HG02981 (cell line): Measurements from ENCODE around the gene RIMOC1.

Experiments used
- ATAC-seq: cut with Tn5 transposase; IDR thresholded peaks from one replicate; pipeline ENCODE4 v1.9.1; 2021; ENCODE audit warnings: mild to moderate bottlenecking, moderate library complexity; ENCODE audit not compliant: unreplicated experiment

The RIMOC1 gene, protein sequence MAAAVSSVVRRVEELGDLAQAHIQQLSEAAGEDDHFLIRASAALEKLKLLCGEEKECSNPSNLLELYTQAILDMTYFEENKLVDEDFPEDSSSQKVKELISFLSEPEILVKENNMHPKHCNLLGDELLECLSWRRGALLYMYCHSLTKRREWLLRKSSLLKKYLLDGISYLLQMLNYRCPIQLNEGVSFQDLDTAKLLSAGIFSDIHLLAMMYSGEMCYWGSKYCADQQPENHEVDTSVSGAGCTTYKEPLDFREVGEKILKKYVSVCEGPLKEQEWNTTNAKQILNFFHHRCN

DNA sequence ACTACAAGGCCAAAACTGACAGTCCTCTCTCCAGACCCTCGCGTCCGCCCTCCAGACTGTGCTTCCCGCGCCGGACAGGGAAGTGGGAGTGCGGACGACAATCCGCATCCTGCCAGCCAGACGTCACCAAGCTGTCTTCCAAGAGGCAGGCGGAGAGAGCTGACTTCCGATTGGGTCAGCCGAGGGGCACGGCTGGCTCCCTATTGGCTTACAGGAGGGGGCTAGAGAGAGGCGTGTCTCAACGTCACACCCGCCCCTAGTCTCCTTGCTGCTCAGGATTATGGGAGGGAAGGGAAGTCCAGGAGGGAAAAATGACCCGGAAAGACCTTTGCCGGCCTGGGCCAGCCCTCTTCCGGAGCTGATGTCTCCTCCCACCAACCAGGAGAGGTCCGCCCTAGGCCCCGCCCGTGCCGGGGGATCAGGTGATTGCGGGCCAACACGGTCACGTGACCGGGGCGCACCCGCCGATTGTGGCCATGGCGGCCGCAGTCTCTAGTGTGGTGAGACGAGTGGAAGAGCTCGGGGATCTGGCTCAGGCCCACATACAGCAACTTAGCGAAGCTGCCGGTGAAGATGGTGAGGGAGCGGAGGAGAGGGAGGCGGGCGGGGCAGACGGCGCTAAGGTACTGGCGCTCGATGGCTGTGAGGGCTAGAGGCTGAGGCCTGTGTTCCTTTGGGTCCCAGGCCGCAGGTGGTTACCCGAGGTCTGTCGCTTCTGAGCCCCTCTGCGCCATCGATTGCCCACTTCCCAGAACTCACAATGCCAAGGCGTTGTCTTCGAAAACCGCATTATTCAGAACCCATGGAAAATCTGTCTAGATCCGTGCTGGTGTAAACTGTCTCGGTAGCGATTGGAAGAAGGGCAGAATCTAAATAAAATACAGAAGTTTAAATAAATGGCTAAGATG is at the start of gene RIMOC1:
TSS of gene RIMOC1 (plus strand) at position 453 of the 908 bp plus-strand sequence. CDS start at position 477, 24 bp downstream.
- peak; percentile 98 for ATAC-seq

- peak; percentile 86 for ATAC-seq
These were observed 47.3 kb upstream of the RIMOC1 start for GRCh38 chr5:41856644-41857491.

DNA sequence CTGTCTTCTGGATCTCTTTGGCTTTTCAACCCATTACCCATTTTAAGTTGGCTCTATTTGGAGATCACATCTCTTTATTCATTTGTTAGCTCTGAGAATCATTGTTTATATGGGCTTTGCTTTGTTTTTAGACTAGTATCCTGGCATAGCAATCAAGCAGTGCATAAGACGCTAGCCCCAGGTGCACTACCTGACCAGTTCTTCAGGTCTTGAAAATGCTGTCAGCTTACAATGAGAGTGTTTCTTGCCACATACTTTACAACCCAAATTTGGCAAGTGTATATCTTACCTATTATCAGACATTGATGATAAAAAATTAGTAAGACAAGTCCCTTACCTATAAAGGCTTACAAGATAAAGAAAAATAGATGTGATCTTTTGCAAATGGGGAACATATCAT is 46.2 kb upstream of the RIMOC1 start:
- ATAC-seq = no peak

- ATAC-seq = no peak
These were observed 45.3 kb upstream of the RIMOC1 start for GRCh38 chr5:41858890-41859289.

DNA sequence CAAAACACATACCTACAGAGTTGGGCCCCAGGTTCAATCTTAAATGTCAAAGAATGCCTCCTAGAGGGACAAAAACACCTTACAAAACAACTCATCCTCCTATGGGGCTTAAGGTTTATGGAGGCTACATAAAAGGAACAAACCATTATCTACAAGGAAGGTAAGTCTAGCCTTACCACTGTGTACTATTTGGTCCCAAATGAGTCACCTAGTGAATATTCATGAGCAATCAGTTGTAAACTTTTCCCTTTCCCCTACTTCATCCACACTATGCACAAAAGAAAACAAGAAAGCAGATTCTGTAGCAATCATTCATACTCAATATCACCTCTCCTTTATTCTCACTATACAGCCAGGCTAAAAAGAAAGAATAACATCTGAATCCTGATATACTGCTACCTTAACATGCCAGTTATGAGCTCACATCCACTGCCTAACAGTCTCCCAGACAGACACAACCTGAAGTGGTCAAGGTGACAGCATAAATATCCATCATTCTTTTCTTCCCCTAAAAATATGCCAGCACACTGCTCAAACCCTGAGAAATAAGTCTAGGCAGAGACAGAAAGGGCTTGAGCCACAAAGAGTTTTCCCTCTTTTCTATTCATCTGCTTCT is 40.2 kb upstream of the RIMOC1 start:
- no peak for ATAC-seq

- no peak for ATAC-seq
These were observed 34.9 kb upstream of the RIMOC1 start for GRCh38 chr5:41869151-41869723.

GRCh38 chr5:41869724-41870626 is 34.2 kb upstream of the RIMOC1 start, which contains the start of gene OXCT1:
Gene OXCT1, minus strand, starts transcription at chr5:41870425. Its CDS starts 67 bp downstream, at chr5:41870358.
- peak; percentile 93 for ATAC-seq

DNA sequence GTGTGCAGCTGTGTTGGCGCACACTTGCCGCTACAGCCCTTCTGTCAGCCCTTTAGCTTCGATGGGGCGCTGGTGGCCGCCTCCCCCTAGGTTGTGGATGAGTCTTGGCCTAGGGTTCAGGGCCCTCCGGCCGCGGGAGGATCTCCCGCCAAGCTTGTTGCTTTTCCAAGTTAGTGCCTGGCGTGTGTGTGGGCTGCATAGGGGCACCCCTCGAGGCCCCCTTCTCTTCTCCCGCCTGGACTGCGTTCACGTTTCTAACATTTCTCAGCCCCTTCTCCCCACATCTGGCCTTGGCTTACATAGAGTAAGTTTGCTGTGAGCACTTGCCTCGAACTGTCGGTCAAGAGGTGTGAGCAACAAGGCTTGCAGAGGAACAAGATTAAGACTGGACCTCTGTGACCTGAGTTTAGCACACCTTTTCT is 33.5 kb upstream of the RIMOC1 start:
- ATAC-seq = no peak

DNA sequence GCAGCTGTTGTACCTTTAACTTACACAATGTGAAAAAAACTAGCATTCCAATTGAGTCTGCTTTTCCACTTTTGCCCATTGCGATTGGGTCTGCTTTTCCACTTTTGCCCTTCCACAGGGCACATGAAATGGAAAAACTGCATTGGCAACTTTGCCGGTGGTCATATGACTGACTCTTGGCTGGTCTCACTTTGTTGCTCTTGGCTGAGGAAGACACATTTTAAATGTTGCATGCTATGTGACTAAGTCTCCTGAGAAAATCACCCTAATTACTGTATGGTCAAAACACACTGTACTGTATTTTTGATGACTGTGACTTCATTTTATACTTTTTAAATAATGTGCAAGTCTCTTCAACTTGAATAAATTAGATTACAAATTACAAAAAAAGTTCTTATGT is 32.3 kb upstream of the RIMOC1 start:
- no peak for ATAC-seq

DNA sequence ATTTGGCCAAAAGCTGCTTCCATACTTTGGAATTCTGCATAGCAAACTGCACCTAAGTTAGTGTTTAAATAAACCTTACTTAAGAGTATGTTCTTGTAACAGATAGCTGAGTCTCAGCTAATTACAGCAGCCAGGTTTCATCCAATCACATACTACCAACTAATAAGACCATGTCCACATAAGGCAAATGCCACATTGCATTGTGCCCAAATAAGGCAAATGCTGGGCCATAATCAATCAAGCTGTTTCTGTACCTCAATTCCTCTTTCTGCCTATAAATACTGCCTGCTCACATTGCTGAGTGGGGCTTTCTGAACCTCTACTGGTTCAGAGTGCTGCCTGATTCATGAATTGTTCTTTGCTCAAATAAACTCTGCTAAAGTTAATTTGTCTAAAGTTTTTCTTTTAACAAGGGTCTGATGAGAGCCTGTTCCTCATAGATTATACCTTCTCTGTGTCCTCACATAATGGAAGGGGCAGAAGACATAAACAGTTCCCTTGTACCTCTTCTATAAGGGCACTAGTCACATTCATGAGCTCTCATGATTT is 29.6 kb upstream of the RIMOC1 start:
- ATAC-seq = no peak

DNA sequence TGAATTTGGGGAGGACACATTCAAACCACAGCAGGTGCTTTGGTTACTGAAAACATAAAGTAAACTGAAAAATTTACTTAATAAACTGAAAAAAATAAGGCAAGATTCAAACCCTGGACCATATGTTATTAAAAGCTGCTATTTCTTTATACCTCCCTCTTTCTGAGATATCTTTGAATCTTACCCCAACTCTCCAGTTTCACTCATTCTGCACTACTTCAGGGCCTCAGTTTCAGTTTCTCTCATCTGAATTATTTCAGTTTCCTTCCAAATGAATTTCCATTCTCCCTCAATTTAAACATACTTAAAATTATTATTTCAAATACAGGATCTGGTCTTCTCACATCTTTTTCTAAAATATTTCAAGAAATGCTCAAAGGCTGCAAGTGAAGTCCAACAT is 29.0 kb upstream of the RIMOC1 start:
- no peak for ATAC-seq

DNA sequence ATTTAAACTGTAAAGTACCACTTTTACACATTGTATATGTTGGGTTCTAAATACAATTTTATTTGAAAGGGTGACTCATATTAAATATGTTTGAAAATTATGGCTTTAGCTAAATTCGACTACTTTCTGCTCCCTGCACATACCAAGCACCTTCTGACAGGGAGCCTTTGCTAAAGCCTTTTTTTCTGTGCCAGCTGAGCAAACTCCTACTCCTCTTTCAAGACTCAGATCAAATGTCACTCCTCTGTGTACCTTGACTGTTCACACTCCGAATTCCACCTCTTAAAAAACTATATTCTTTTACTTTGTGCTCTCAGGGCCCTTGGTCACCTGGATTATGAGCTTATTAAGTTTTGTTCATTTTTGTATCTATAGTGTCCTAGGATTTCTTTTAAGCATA is 27.5 kb upstream of the RIMOC1 start:
- no peak for ATAC-seq

GRCh38 chr5:41877408-41877807 is 26.7 kb upstream of the RIMOC1 start:
- no peak for ATAC-seq

GRCh38 chr5:41878173-41878572 is 26.0 kb upstream of the RIMOC1 start:
- ATAC-seq = peak; percentile 42

- peak; percentile 76 for ATAC-seq
These were observed 25.3 kb upstream of the RIMOC1 start for GRCh38 chr5:41878643-41879478.

DNA sequence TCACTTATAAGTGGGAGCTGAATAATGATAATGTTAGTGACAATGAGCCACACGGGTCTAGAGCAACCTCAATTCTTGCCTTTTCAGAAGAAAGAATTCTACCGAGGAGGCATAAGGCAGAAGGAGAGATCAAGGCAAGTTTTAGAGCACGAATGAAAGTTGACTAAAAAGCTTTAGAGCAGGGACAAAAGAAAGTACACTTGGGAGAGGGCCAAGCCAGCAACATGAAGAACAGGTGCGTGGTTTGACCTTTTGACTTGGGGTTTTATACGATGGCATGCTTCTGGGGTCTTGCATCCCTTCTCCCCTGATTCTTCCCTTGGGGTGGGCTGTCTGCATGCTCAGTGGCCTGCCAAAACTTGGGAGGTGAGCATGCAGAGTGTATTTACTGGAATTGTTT is 21.4 kb upstream of the RIMOC1 start:
- ATAC-seq = no peak

DNA sequence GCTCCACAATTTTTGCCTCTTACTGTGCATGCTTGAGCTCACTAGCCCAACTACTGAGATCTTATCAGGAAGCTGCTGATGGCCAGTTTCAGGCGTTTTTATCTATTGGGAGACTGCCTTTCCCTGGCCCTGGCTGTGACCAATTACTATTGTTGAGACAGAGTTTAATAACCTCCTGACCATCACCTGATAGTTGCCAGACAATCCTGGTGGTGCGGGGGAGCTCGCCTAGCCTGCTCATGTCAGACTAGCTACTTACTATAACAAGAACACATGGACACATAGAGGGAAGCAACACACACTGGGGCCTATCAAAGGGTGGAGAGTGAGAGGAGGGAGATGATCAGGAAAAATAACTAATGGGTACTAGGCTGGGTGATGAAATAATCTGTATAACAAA is 20.9 kb upstream of the RIMOC1 start:
- ATAC-seq = no peak

- no peak for ATAC-seq
These were observed 20.2 kb upstream of the RIMOC1 start for GRCh38 chr5:41883936-41884335.
